SKM-1 (cell line): Measurements from ENCODE around the gene KCNH4.
"Not testable (repeated sequence)": the region's sequence is repeated elsewhere in the genome, so short reads cannot be mapped to it uniquely, and the experiment has no call there.

ENCODE experiments used
- DNase-seq: peaks from one replicate; lab custom pipeline; 2025; ENCODE audit not compliant: unreplicated experiment; lab: John Stamatoyannopoulos, UW

The KCNH4 gene

GRCh38 chr17:42197564-42198156 is 16.7 kb upstream of the KCNH4 start:
- DNase-seq = no peak

- peak; percentile 82 for DNase-seq
Observed at GRCh38 chr17:42193969-42194899, 13.3 kb upstream of the KCNH4 start, which contains the start of gene GHDC. GHDC (minus strand) TSS chr17:42194494; CDS start chr17:42193581, 913 bp downstream.

- DNase-seq = no peak
Observed at GRCh38 chr17:42193216-42193968, 12.4 kb upstream of the KCNH4 start.

- no peak for DNase-seq
Observed at GRCh38 chr17:42192189-42193126, 11.5 kb upstream of the KCNH4 start.

GRCh38 chr17:42191275-42191608 is 10.3 kb upstream of the KCNH4 start:
- DNase-seq = no peak

GRCh38 chr17:42190491-42191274 is 9.7 kb upstream of the KCNH4 start:
- no peak for DNase-seq

- DNase-seq = no peak
Observed at GRCh38 chr17:42189651-42189965, 8.7 kb upstream of the KCNH4 start.

- DNase-seq = peak; percentile 93
Observed at GRCh38 chr17:42188749-42189650, 8.1 kb upstream of the KCNH4 start.

GRCh38 chr17:42187833-42188232 is 6.9 kb upstream of the KCNH4 start:
- DNase-seq = no peak

- not testable (repeated sequence) for DNase-seq
Observed at GRCh38 chr17:42186191-42186590, 5.2 kb upstream of the KCNH4 start.

- DNase-seq = no peak
Observed at GRCh38 chr17:42185621-42185930, 4.6 kb upstream of the KCNH4 start.

GRCh38 chr17:42184713-42185620 is 4.0 kb upstream of the KCNH4 start, which contains the start of gene HCRT:
HCRT (minus strand) TSS chr17:42185452; CDS start chr17:42185365, 87 bp downstream.
- no peak for DNase-seq

GRCh38 chr17:42183741-42184711 is 3.1 kb upstream of the KCNH4 start:
- peak; percentile 52 for DNase-seq

GRCh38 chr17:42182927-42183734 is 2.2 kb upstream of the KCNH4 start:
- no peak for DNase-seq

GRCh38 chr17:42181851-42182207 is 887 bp upstream of the KCNH4 start:
- no peak for DNase-seq

- no peak for DNase-seq
Observed at GRCh38 chr17:42180411-42180921, 476 bp downstream of the KCNH4 start.
